Measurements from ENCODE around the gene RAPGEF1.
"Not testable (repeated sequence)": the region's sequence is repeated elsewhere in the genome, so short reads cannot be mapped to it uniquely, and the experiment has no call there.

The RAPGEF1 gene
- 217 reads per million, percentile 93 among the genes with 10 or more reads in this experiment for total RNA-seq

GRCh38 chr9:131739959-131740648 is at the start of gene RAPGEF1:
TSS of gene RAPGEF1 (minus strand) at chr9:131740076. CDS start at chr9:131739830, 246 bp downstream.
- DNase-seq: peak; percentile 81

- DNase-seq: no peak
Measured at GRCh38 chr9:131788851-131789250, 49.0 kb upstream of the RAPGEF1 start.

GRCh38 chr9:131787838-131788237 is 48.0 kb upstream of the RAPGEF1 start:
- DNase-seq: no peak

- no peak for DNase-seq
Measured at GRCh38 chr9:131784748-131785501, 45.0 kb upstream of the RAPGEF1 start.

- no peak for DNase-seq
Measured at GRCh38 chr9:131781069-131781468, 41.2 kb upstream of the RAPGEF1 start.

- no peak for DNase-seq
Measured at GRCh38 chr9:131776473-131776872, 36.6 kb upstream of the RAPGEF1 start.

GRCh38 chr9:131776036-131776435 is 36.2 kb upstream of the RAPGEF1 start:
- no peak for DNase-seq

GRCh38 chr9:131774636-131775035 is 34.8 kb upstream of the RAPGEF1 start:
- DNase-seq: no peak

GRCh38 chr9:131773911-131774379 is 34.1 kb upstream of the RAPGEF1 start:
- no peak for DNase-seq

GRCh38 chr9:131772940-131773339 is 33.1 kb upstream of the RAPGEF1 start:
- DNase-seq: no peak

GRCh38 chr9:131771646-131772045 is 31.8 kb upstream of the RAPGEF1 start:
- no peak for DNase-seq

GRCh38 chr9:131769361-131769760 is 29.5 kb upstream of the RAPGEF1 start:
- no peak for DNase-seq

GRCh38 chr9:131764568-131764967 is 24.7 kb upstream of the RAPGEF1 start:
- DNase-seq: no peak

GRCh38 chr9:131762356-131762932 is 22.6 kb upstream of the RAPGEF1 start:
- peak; percentile 74 for DNase-seq

- DNase-seq: no peak
Measured at GRCh38 chr9:131759017-131759647, 19.3 kb upstream of the RAPGEF1 start.

- DNase-seq: no peak
Measured at GRCh38 chr9:131757549-131757948, 17.7 kb upstream of the RAPGEF1 start.

- peak; percentile 82 for DNase-seq
Measured at GRCh38 chr9:131755541-131756198, 15.8 kb upstream of the RAPGEF1 start.

- no peak for DNase-seq
Measured at GRCh38 chr9:131754846-131755245, 15.0 kb upstream of the RAPGEF1 start.

- not testable (repeated sequence) for DNase-seq
Measured at GRCh38 chr9:131753751-131754150, 13.9 kb upstream of the RAPGEF1 start.

GRCh38 chr9:131752231-131752884 is 12.5 kb upstream of the RAPGEF1 start:
- no peak for DNase-seq

- DNase-seq: no peak
Measured at GRCh38 chr9:131748411-131748955, 8.6 kb upstream of the RAPGEF1 start.

- DNase-seq: no peak
Measured at GRCh38 chr9:131747352-131747751, 7.5 kb upstream of the RAPGEF1 start.

Data from effector CD4-positive, alpha-beta T cell (primary cell).